ENCODE results near the gene LMOD3. TPM values are rescaled to one million over a fixed set of nuclear protein-coding genes. Genes with fewer than 3 reads are reported as not detected.

The LMOD3 gene
- total and polyA plus RNA-seq, 2 donors (not counting 1 experiment from before 2014, with no cell fraction given) = not detected

GRCh38 chr3:69095636-69096035 is 26.8 kb downstream of the LMOD3 start:
- H3K79me2 ChIP-seq (ENCODE audit: control insufficient read depth, insufficient read depth, low read length) = peaks cover 89% of the 10 kb centered on the region
- H2AFZ ChIP-seq (ENCODE audit: insufficient read depth, low read depth, low read length, poor library complexity, severe bottlenecking) = no peak overlapping the region
- peak overlapping the region; percentile 26 to 94 for H3K27ac ChIP-seq (ENCODE audit: low read length in 2 of 2)
- H3K4me1 ChIP-seq (ENCODE audit: control insufficient read depth in 2 of 2, insufficient read depth in 2 of 2, low read length in 2 of 2) = peaks cover 62 to 63% of the 10 kb centered on the region in 2 donors
- Mint-ChIP-seq H3K9me3 (ENCODE audit: insufficient read depth) (no peaks in the 10 kb centered on the region), H3K27ac (peak overlapping the region; percentile 92), H3K4me1 (peaks cover 68% of the 10 kb centered on the region), H3K27me3 (no peaks in the 10 kb centered on the region), H3K4me3 (peak overlapping the region; percentile 68)
- TF ChIP-seq CTCF (IDR thresholded peaks at IDR 0.05) (no peak), EZH2 (IDR thresholded peaks at IDR 0.05; ENCODE audit: borderline replicate concordance, insufficient read depth, low read depth, low read length, poor library complexity, severe bottlenecking) (no peak)
- CTCF ChIA-PET = no interaction called here
- peaks cover 13% of the 10 kb centered on the region for H4K20me1 ChIP-seq (ENCODE audit: control insufficient read depth, insufficient read depth, low read length, poor library complexity, severe bottlenecking)
- ATAC-seq (ENCODE audit: low read depth) = no peak
- H3K9me3 ChIP-seq (ENCODE audit: control extremely low read depth in 1 of 3, control insufficient read depth in 2 of 3, insufficient read depth in 1 of 3, low read length in 2 of 3) = no peaks in the 10 kb centered on the region
- no peaks in the 10 kb centered on the region for H3K27me3 ChIP-seq (replicated peaks in 1 of 4; ENCODE audit: control extremely low read depth in 1 of 4, control insufficient read depth in 3 of 4, insufficient read depth in 4 of 4, low read length in 3 of 4)
- intact Hi-C loops (cut with micrococcal nuclease) = loop anchor here (2.0 kb wide), 1 partner anchor 15 kb away; the partner anchor contains the start of gene UBA3
- H3K9ac ChIP-seq (ENCODE audit: low read length) = peak overlapping the region; percentile 36
- POLR2A ChIA-PET = no interaction called here
- 7% methylated on average over 1 of the region's 5 CpGs for WGBS (ENCODE audit: insufficient coverage)
- H3K4me2 ChIP-seq (replicated peaks; ENCODE audit: low read depth, low read length, poor library complexity, severe bottlenecking) = peak overlapping the region; percentile 37
- H3K4me3 ChIP-seq (ENCODE audit: control extremely low read depth in 1 of 5, extremely low read depth in 1 of 5, insufficient read depth in 1 of 5, low read depth in 2 of 5, low read length in 4 of 5) = no peak overlapping the region
- no peak for DNase-seq
- H3K36me3 ChIP-seq (replicated peaks in 1 of 2; ENCODE audit: control extremely low read depth in 1 of 2, control insufficient read depth in 1 of 2, extremely low read depth in 1 of 2, insufficient read depth in 2 of 2, low read length in 1 of 2) = peaks cover 5 to 23% of the 10 kb centered on the region in 2 experiments

DNA sequence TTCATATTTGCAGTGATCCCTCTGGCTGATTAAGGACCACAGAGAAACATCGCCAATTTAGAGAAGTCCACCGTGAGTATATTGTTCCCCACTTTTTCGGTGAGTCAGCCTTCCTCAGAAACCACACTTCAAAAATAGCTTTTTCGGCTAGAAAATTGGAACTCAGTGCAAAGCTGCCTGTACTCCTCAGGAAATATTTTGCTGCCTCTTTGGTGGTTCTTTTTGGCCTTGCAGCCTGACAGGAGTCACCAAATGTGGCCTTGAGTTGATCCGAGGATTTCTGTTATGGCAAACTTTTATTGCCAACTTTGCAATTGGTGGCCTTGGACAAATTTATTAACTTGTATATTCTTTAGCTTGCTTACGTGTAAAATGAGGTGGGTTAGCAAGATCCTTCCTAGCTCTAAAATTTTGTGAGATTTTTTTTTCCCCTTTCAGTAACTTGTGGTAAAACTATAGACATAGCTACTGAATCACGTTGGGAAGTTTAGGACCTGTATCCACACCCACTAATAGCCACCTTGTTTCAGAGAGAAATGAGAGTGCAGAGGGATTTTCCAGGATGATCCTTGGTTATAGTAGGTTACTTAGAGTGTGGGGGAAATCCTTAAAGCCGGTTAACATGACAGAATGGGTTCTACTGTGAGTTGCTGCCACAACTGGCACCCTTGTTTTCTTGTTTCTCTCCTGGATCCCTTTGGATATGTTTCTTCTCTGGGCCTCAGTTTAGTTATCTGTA is 27.8 kb downstream of the LMOD3 start:
- H3K27me3 ChIP-seq (replicated peaks in 1 of 4; ENCODE audit: control extremely low read depth in 1 of 4, control insufficient read depth in 3 of 4, insufficient read depth in 4 of 4, low read length in 3 of 4) = no peaks in the 10 kb centered on the region
- no peaks in the 10 kb centered on the region for H3K27me3 Mint-ChIP-seq
- H4K20me1 ChIP-seq (ENCODE audit: control insufficient read depth, insufficient read depth, low read length, poor library complexity, severe bottlenecking) = peaks cover 12% of the 10 kb centered on the region
- peaks cover 2 to 30% of the 10 kb centered on the region in 2 experiments for H3K36me3 ChIP-seq (replicated peaks in 1 of 2; ENCODE audit: control extremely low read depth in 1 of 2, control insufficient read depth in 1 of 2, extremely low read depth in 1 of 2, insufficient read depth in 2 of 2, low read length in 1 of 2)
- H3K27ac Mint-ChIP-seq = peak overlapping the region; percentile 96
- peaks cover 89% of the 10 kb centered on the region for H3K79me2 ChIP-seq (ENCODE audit: control insufficient read depth, insufficient read depth, low read length)
- ChIA-PET CTCF (interaction anchor here (1.1 to 3.8 kb wide), 2 partner anchors 25 to 28 kb away, joined by 3 to 25 read pairs; partner anchors contain the start of gene LMOD3), POLR2A (no interaction called here)
- DNase-seq (peak; percentile 35), ATAC-seq (ENCODE audit: low read depth) (no peak)
- TF ChIP-seq CTCF (IDR thresholded peaks at IDR 0.05) = no peak
- no peak for TF ChIP-seq EZH2 (IDR thresholded peaks at IDR 0.05; ENCODE audit: borderline replicate concordance, insufficient read depth, low read depth, low read length, poor library complexity, severe bottlenecking)
- peak overlapping the region in 2 of 5 experiments; percentile 5 to 19 for H3K4me3 ChIP-seq (ENCODE audit: control extremely low read depth in 1 of 5, extremely low read depth in 1 of 5, insufficient read depth in 1 of 5, low read depth in 2 of 5, low read length in 4 of 5)
- intact Hi-C loops (cut with micrococcal nuclease) = loop anchor here (2.0 kb wide), 1 partner anchor 14 kb away; the partner anchor contains the start of gene UBA3
- peaks cover 75% of the 10 kb centered on the region for H3K4me1 Mint-ChIP-seq
- H3K4me3 Mint-ChIP-seq = peak overlapping the region; percentile 74
- peak overlapping the region; percentile 71 to 94 for H3K27ac ChIP-seq (ENCODE audit: low read length in 2 of 2)
- H3K9me3 Mint-ChIP-seq (ENCODE audit: insufficient read depth) = no peaks in the 10 kb centered on the region
- 9% methylated on average over 5 of the region's 8 CpGs for WGBS (ENCODE audit: insufficient coverage)
- H3K4me1 ChIP-seq (ENCODE audit: control insufficient read depth in 2 of 2, insufficient read depth in 2 of 2, low read length in 2 of 2) = peaks cover 72 to 73% of the 10 kb centered on the region in 2 donors
- no peaks in the 10 kb centered on the region for H3K9me3 ChIP-seq (ENCODE audit: control extremely low read depth in 1 of 3, control insufficient read depth in 2 of 3, insufficient read depth in 1 of 3, low read length in 2 of 3)
- H3K4me2 ChIP-seq (replicated peaks; ENCODE audit: low read depth, low read length, poor library complexity, severe bottlenecking) = peak overlapping the region; percentile 87
- H2AFZ ChIP-seq (ENCODE audit: insufficient read depth, low read depth, low read length, poor library complexity, severe bottlenecking) = peak overlapping the region; percentile 25
- peak overlapping the region; percentile 39 for H3K9ac ChIP-seq (ENCODE audit: low read length)

All from B cell (primary cell).